MM.1S (cell line): ENCODE results near the gene ZBTB4.

Experiments used
- DNase-seq: peaks from one replicate; pipeline ENCODE4 v3.0.0-alpha.2; 2015
- H2AFZ ChIP-seq: fragments of 300-600 bp; sonication (generic); 2 replicates; pipeline ENCODE4 v1.6.0; 2016; ENCODE audit warnings: antibody characterized with exemption, low read length
- H3F3A ChIP-seq: fragments of 300-600 bp; sonication (generic); 2 replicates; pipeline ENCODE4 v1.6.1; 2016; ENCODE audit warnings: mild to moderate bottlenecking, antibody characterized with exemption, low read length, moderate library complexity, mixed read lengths; ENCODE audit not compliant: insufficient read depth
- H3K27ac ChIP-seq: fragments of 300-600 bp; sonication (generic); 2 replicates; pipeline ENCODE4 v1.5.1; 2016; ENCODE audit warnings: mild to moderate bottlenecking, low read length
- H3K27me3 ChIP-seq: fragments of 300-600 bp; sonication (generic); replicated peaks from 2 replicates; pipeline ENCODE4 v1.6.0; 2016; ENCODE audit warnings: low read length; ENCODE audit not compliant: insufficient read depth
- H3K36me3 ChIP-seq: fragments of 300-600 bp; sonication (generic); replicated peaks from 2 replicates; pipeline ENCODE4 v1.6.1; 2016; ENCODE audit warnings: mild to moderate bottlenecking, low read length, mixed read lengths; ENCODE audit not compliant: insufficient read depth
- H3K4me1 ChIP-seq: fragments of 300-600 bp; sonication (generic); 2 replicates; pipeline ENCODE4 v1.6.1; 2016; ENCODE audit warnings: low read length, mixed read lengths
- H3K4me2 ChIP-seq: fragments of 300-600 bp; sonication (generic); 2 replicates; pipeline ENCODE4 v1.6.0; 2016; ENCODE audit warnings: low read depth, low read length
- H3K4me3 ChIP-seq: fragments of 300-600 bp; sonication (generic); 2 replicates; pipeline ENCODE4 v1.5.1; 2016; ENCODE audit warnings: low read length, mixed read lengths
- H3K79me2 ChIP-seq: fragments of 300-600 bp; sonication (generic); 2 replicates; pipeline ENCODE4 v1.6.1; 2016; ENCODE audit warnings: mixed run types, low read length, mixed read lengths
- H3K9ac ChIP-seq: fragments of 300-600 bp; sonication (generic); 2 replicates; pipeline ENCODE4 v1.6.1; 2016; ENCODE audit warnings: low read length, mixed read lengths
- H3K9me2 ChIP-seq: fragments of 300-600 bp; sonication (generic); replicated peaks from 2 replicates; pipeline ENCODE4 v1.6.1; 2016; ENCODE audit warnings: mild to moderate bottlenecking, low read length, mixed read lengths; ENCODE audit not compliant: insufficient read depth
- H3K9me3 ChIP-seq: fragments of 300-600 bp; sonication (generic); replicated peaks from 2 replicates; pipeline ENCODE4 v1.6.1; 2016; ENCODE audit warnings: mild to moderate bottlenecking, low read length, mixed read lengths; ENCODE audit not compliant: insufficient read depth
- H4K20me1 ChIP-seq: fragments of 300-600 bp; sonication (generic); 2 replicates; pipeline ENCODE4 v1.6.1; 2016; ENCODE audit warnings: mild to moderate bottlenecking, low read length, moderate library complexity, mixed read lengths; ENCODE audit not compliant: insufficient read depth
- EZH2 ChIP-seq: fragments of 300-600 bp; sonication (generic); optimal IDR thresholded peaks from 2 replicates; pipeline ENCODE3; 2017; ENCODE audit warnings: low read depth, mild to moderate bottlenecking, antibody characterized with exemption, low read length, mixed read lengths
- EZH2phosphoT487 ChIP-seq: fragments of 300-600 bp; sonication (generic); IDR thresholded peaks from 2 replicates; pipeline ENCODE4 v1.6.1; 2018; ENCODE audit warnings: antibody characterized with exemption, low read length
- TF ChIP-seq, protein P1 (sequence below): fragments of 300-600 bp; sonication (generic); IDR thresholded peaks from 2 replicates; pipeline ENCODE4 v1.5.1; 2016; ENCODE audit warnings: antibody characterized with exemption, low read length, mixed read lengths

Gene ZBTB4, protein sequence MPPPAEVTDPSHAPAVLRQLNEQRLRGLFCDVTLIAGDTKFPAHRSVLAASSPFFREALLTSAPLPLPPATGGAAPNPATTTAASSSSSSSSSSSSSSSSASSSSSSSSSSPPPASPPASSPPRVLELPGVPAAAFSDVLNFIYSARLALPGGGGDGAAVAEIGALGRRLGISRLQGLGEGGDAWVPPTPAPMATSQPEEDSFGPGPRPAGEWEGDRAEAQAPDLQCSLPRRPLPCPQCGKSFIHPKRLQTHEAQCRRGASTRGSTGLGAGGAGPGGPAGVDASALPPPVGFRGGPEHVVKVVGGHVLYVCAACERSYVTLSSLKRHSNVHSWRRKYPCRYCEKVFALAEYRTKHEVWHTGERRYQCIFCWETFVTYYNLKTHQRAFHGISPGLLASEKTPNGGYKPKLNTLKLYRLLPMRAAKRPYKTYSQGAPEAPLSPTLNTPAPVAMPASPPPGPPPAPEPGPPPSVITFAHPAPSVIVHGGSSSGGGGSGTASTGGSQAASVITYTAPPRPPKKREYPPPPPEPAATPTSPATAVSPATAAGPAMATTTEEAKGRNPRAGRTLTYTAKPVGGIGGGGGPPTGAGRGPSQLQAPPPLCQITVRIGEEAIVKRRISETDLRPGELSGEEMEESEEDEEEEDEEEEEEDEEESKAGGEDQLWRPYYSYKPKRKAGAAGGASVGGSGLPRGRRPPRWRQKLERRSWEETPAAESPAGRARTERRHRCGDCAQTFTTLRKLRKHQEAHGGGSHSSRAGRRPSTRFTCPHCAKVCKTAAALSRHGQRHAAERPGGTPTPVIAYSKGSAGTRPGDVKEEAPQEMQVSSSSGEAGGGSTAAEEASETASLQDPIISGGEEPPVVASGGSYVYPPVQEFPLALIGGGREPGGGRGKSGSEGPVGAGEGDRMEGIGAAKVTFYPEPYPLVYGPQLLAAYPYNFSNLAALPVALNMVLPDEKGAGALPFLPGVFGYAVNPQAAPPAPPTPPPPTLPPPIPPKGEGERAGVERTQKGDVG

DNA sequence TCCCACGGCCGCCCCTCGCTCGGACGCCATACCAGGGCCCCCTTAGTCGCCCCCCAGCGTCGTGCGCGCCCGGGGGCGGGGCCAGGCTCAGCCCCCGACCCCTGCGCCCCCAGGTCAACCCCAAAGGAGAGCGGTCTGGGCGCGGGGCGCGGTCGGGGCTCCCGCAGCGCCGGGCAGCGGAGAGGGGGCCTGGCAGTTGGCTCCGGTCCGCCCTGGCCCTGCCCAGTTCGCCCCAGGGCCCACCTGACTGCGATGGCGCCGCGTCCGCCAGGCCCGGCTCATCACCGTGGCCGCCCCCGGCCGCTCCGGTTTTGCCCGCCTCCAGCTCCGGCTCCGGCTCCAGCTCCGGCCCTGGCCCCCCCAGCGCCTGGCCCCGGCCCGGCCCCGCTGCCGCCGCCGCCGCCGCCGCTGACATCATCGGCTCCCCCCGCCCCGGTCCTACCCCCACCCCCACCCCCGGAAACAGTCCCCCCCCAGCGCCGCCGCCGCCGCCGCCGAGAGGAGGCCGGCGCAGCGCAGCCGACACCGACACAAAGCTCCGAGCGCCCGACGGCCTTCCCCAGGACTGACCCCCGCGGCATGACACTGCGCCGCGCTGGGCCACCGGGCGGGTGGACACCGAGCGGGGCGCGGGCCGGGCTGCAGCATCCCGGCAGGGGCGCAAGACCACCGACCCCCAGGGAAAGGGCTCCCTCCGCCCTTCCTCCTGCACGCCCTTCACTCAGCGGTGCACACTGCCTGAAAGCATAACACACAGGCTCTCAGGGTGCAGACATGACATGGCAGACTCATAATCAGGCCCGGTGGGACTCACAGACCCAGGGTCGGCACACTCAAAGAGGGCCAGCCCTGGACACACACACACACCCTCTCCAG lies at the start of gene ZBTB4:
TSS of gene ZBTB4 (minus strand) at position 419 of the 876 bp plus-strand sequence. CDS start 12,830 bp downstream, outside the sequence.
- no peaks in the 10 kb centered on the region for H3K36me3 ChIP-seq
- no peaks in the 10 kb centered on the region for H3K4me1 ChIP-seq
- no peaks in the 10 kb centered on the region for H3K27me3 ChIP-seq
- peak within 1 kb of the TSS; percentile 96 for H3K4me2 ChIP-seq
- peak within 1 kb of the TSS; percentile 68 for H3K4me3 ChIP-seq
- H3K27ac ChIP-seq, result no peak within 1 kb of the TSS
- H3K79me2 ChIP-seq, result peaks cover 7% of the 10 kb centered on the region; the same call in 1 of the 2 replicates
- H3K9me3 ChIP-seq, result no peaks in the 10 kb centered on the region
- no peaks in the 10 kb centered on the region for H4K20me1 ChIP-seq
- H3F3A ChIP-seq, result 0 out of 2 replicates have a peak, but pooled peaks cover 5% of the 10 kb centered on the region
- TF ChIP-seq, protein P1, sequence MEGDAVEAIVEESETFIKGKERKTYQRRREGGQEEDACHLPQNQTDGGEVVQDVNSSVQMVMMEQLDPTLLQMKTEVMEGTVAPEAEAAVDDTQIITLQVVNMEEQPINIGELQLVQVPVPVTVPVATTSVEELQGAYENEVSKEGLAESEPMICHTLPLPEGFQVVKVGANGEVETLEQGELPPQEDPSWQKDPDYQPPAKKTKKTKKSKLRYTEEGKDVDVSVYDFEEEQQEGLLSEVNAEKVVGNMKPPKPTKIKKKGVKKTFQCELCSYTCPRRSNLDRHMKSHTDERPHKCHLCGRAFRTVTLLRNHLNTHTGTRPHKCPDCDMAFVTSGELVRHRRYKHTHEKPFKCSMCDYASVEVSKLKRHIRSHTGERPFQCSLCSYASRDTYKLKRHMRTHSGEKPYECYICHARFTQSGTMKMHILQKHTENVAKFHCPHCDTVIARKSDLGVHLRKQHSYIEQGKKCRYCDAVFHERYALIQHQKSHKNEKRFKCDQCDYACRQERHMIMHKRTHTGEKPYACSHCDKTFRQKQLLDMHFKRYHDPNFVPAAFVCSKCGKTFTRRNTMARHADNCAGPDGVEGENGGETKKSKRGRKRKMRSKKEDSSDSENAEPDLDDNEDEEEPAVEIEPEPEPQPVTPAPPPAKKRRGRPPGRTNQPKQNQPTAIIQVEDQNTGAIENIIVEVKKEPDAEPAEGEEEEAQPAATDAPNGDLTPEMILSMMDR, result no peak
- TF ChIP-seq EZH2phosphoT487 (no peak), EZH2 (no peak)
- no peaks in the 10 kb centered on the region for H3K9me2 ChIP-seq
- peak within 1 kb of the TSS; percentile 85 for H2AFZ ChIP-seq
- DNase-seq, result peak; percentile 42
- peak within 1 kb of the TSS; percentile 55; the same call in 1 of the 2 replicates for H3K9ac ChIP-seq

DNA sequence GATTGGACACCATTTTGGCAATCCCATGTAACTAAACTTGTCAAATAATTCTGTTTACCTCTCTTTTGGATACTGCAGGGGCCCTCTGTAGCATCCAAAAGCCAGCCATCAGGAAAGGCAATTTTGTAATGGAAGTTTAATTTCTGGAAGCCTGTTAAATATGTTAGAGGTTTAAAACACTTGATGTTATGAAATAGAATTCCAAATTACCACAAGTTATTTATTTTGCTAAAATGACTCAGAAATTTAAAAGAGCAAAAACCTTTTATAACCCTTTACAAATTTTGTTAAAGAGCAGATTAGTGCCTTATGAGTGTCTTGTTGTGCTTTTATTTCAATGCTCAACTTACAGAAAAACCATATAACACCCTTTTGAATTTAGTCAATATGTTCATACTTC lies 49.4 kb upstream of the ZBTB4 start:
- Histone ChIP-seq H3F3A (no peaks in the 10 kb centered on the region), H3K79me2 (no peaks in the 10 kb centered on the region), H3K4me3 (no peak overlapping the region), H3K4me2 (no peak overlapping the region), H3K36me3 (no peaks in the 10 kb centered on the region), H3K27ac (no peak overlapping the region), H3K9me3 (no peaks in the 10 kb centered on the region), H3K27me3 (no peaks in the 10 kb centered on the region), H4K20me1 (no peaks in the 10 kb centered on the region), H3K9ac (no peak overlapping the region), H2AFZ (no peak overlapping the region), H3K9me2 (no peaks in the 10 kb centered on the region), H3K4me1 (no peaks in the 10 kb centered on the region)
- DNase-seq, result no peak
- TF ChIP-seq EZH2phosphoT487, result no peak
- no peak for TF ChIP-seq EZH2
- TF ChIP-seq, protein P1, result no peak

DNA sequence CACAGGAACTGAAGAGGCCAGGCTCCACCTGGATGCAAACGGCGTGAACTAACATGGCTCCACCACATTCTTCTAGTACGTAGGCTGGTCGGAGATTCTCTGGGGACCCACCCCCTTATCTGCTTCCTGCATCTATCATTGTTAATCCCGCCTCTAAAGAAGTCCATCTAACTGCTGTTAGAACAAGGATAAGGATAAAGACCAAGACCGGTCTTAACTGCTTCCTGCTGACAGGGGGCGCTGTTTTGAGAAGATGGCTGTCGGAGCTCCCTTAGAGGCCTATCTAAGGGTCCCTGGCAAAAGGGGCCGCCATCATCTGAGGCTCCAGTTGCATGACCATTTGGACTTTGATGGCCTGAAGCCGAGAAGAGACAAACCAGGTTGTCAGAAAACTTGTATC lies 43.6 kb upstream of the ZBTB4 start:
- Histone ChIP-seq H3F3A (no peaks in the 10 kb centered on the region), H3K9ac (no peak overlapping the region), H3K4me1 (no peaks in the 10 kb centered on the region), H3K27me3 (no peaks in the 10 kb centered on the region), H3K9me3 (no peaks in the 10 kb centered on the region), H2AFZ (no peak overlapping the region), H3K27ac (no peak overlapping the region), H3K4me2 (no peak overlapping the region), H3K4me3 (no peak overlapping the region), H3K79me2 (no peaks in the 10 kb centered on the region), H4K20me1 (no peaks in the 10 kb centered on the region), H3K36me3 (no peaks in the 10 kb centered on the region), H3K9me2 (no peaks in the 10 kb centered on the region)
- TF ChIP-seq, protein P1, result peak; percentile 59
- no peak for TF ChIP-seq EZH2
- no peak for TF ChIP-seq EZH2phosphoT487
- DNase-seq, result peak; percentile 8
